ENCODE results near the gene SLC27A5. TPM values are rescaled to one million over a fixed set of nuclear protein-coding genes. Genes with fewer than 3 reads are reported as not detected.

Gene SLC27A5
- total RNA-seq, 1 experiment from 2014 or later = 17.1 TPM

GRCh38 chr19:58497634-58498170 lies 14.1 kb downstream of the SLC27A5 start:
- H4K20me1 ChIP-seq (ENCODE audit: control insufficient read depth, insufficient read depth, insufficient read length) = no peaks in the 10 kb centered on the region
- no peak overlapping the region for H4K8ac ChIP-seq (replicated peaks; ENCODE audit: insufficient read length, low read depth, low read length)
- peaks cover 2% of the 10 kb centered on the region for H3K27me3 Mint-ChIP-seq (ENCODE audit: low read depth)
- H3K4me3 Mint-ChIP-seq = peak overlapping the region; percentile 86 to 99
- H3K4me1 Mint-ChIP-seq = peaks cover 9 to 12% of the 10 kb centered on the region in 2 experiments
- H4K91ac ChIP-seq (ENCODE audit: insufficient read length, low read depth, low read length) = no peak overlapping the region
- no peak overlapping the region for H3K18ac ChIP-seq (ENCODE audit: insufficient read length, low read depth, low read length)
- H3K4me2 ChIP-seq (ENCODE audit: insufficient read depth, insufficient read length, low read length) = peak overlapping the region; percentile 60
- no peak overlapping the region for H3T11ph ChIP-seq (ENCODE audit: low read length)
- no peak overlapping the region for H3K9ac ChIP-seq (ENCODE audit: extremely low read depth, insufficient read length, low read length)
- H3K56ac ChIP-seq (ENCODE audit: insufficient read length, low read depth, low read length) = no peak overlapping the region
- WGBS (ENCODE audit: extremely low coverage, insufficient read length, low lambda C conversion rate) = no CpG with 5 or more reads among the region's 8 CpGs
- H3K23ac ChIP-seq (ENCODE audit: insufficient read length, low read depth, low read length) = no peak overlapping the region
- H2BK15ac ChIP-seq (ENCODE audit: low read depth, low read length) = no peak overlapping the region
- H2AFZ ChIP-seq (ENCODE audit: low read length) = no peak overlapping the region
- no peak overlapping the region for H3K27ac ChIP-seq (ENCODE audit: insufficient read length, low read depth, low read length)
- no peak overlapping the region for H2BK5ac ChIP-seq (ENCODE audit: insufficient read length, low read length)
- H3K27ac Mint-ChIP-seq = no peak overlapping the region; a peak in 1 of 7 replicates
- H3K36me3 Mint-ChIP-seq (ENCODE audit: insufficient read depth in 1 of 3, low read depth in 3 of 3) = no peaks in the 10 kb centered on the region; a peak in 1 of 7 replicates
- no peaks in the 10 kb centered on the region for H3K79me1 ChIP-seq (ENCODE audit: insufficient read depth, low read depth, low read length, poor library complexity, severe bottlenecking)
- H2AK5ac ChIP-seq (ENCODE audit: insufficient read length, low read length) = no peak overlapping the region
- H3K4ac ChIP-seq (ENCODE audit: low read depth, low read length) = no peak overlapping the region
- peaks cover 14% of the 10 kb centered on the region for H3K23me2 ChIP-seq (ENCODE audit: insufficient read length, low read depth, low read length, poor library complexity, severe bottlenecking)
- H2BK20ac ChIP-seq (ENCODE audit: low read depth, low read length, poor library complexity, severe bottlenecking) = no peak overlapping the region
- no peaks in the 10 kb centered on the region for H3K9me3 ChIP-seq (ENCODE audit: control insufficient read depth, low read depth, low read length)
- no peaks in the 10 kb centered on the region for H3K79me2 ChIP-seq (ENCODE audit: insufficient read depth, low read length)
- DNase-seq = no peak
- no peaks in the 10 kb centered on the region; a peak in 1 of 5 replicates for H3K9me3 Mint-ChIP-seq
- no peak overlapping the region for H2BK12ac ChIP-seq (ENCODE audit: insufficient read length, low read depth, low read length)
- H3K27me3 ChIP-seq (ENCODE audit: insufficient read depth, low read length) = no peaks in the 10 kb centered on the region
- H2BK120ac ChIP-seq (ENCODE audit: low read depth, low read length, poor library complexity, severe bottlenecking) = no peak overlapping the region
- no peak overlapping the region for H4K5ac ChIP-seq (ENCODE audit: insufficient read length, low read depth, low read length)
- H3K4me1 ChIP-seq (ENCODE audit: insufficient read depth, low read length) = peaks cover 6% of the 10 kb centered on the region; the same call in 1 of the 2 replicates
- no peak for TF ChIP-seq CTCF (conservative IDR thresholded peaks at IDR 0.05)
- no peak overlapping the region for H3K14ac ChIP-seq (ENCODE audit: insufficient read depth, low read length)
